BE2C (cell line): ENCODE data around the gene CLDN10.

Source experiments
- DNase-seq: peaks from one replicate; pipeline ENCODE4 v3.0.0-alpha.2; 2020
- H3K27me3 ChIP-seq: fragments of 250-450 bp; sonication (Bioruptor Pico); 2 replicates; pipeline ENCODE4 v1.5.1; 2020; ENCODE audit warnings: mild to moderate bottlenecking
- H3K36me3 ChIP-seq: fragments of 250-450 bp; sonication (Bioruptor Pico); 2 replicates; pipeline ENCODE4 v1.5.1; 2020; ENCODE audit warnings: mild to moderate bottlenecking
- H3K4me1 ChIP-seq: fragments of 250-450 bp; sonication (Bioruptor Pico); 2 replicates; pipeline ENCODE4 v1.5.1; 2020
- H3K4me3 ChIP-seq: 2 replicates; pipeline ENCODE4 v1.5.1; 2011; ENCODE audit warnings: low read depth, low read length
- H3K9me3 ChIP-seq: fragments of 250-450 bp; sonication (Bioruptor Pico); 2 replicates; pipeline ENCODE4 v1.5.1; 2020
- CTCF ChIP-seq: IDR thresholded peaks from 2 replicates; pipeline ENCODE4 v1.5.1; 2012; ENCODE audit warnings: mild to moderate bottlenecking, low read depth, low read length

The CLDN10 gene

GRCh38 chr13:95629071-95629470 lies 76.6 kb downstream of the CLDN10 start:
- H3K27me3 ChIP-seq = no peaks in the 10 kb centered on the region
- H3K4me1 ChIP-seq = no peaks in the 10 kb centered on the region
- H3K36me3 ChIP-seq = peaks cover 87% of the 10 kb centered on the region
- no peaks in the 10 kb centered on the region for H3K9me3 ChIP-seq
- no peak for TF ChIP-seq CTCF
- DNase-seq = no peak
- H3K4me3 ChIP-seq = no peak overlapping the region
